ENCODE measurements around the gene RFWD3. TPM values are rescaled to one million over a fixed set of nuclear protein-coding genes. Genes with fewer than 3 reads are reported as not detected.
"Not testable (repeated sequence)": the region's sequence is repeated elsewhere in the genome, so short reads cannot be mapped to it uniquely, and the experiment has no call there.

The RFWD3 gene
- total RNA-seq, 4 donors from 2014 or later, result 22.6 to 31.1 (median 29.8) TPM

- no peak overlapping the region for H3K27ac ChIP-seq
- no peak for DNase-seq (ENCODE audit: low spot score in 2 of 2)
- H3K36me3 ChIP-seq, result peaks cover 60% of the 10 kb centered on the region
- TF ChIP-seq POLR2AphosphoS5 (IDR thresholded peaks at IDR 0.05) (no peak), CTCF (IDR thresholded peaks at IDR 0.05) (no peak), EP300 (IDR thresholded peaks at IDR 0.05) (no peak), POLR2A (IDR thresholded peaks at IDR 0.05) (no peak)
- no peak overlapping the region for H3K4me3 ChIP-seq
- 41% methylated on average over 2 of the region's 2 CpGs for WGBS
- H3K4me1 ChIP-seq, result no peaks in the 10 kb centered on the region
- no peaks in the 10 kb centered on the region for H3K9me3 ChIP-seq
- no peaks in the 10 kb centered on the region for H3K27me3 ChIP-seq
Measured at GRCh38 chr16:74679983-74680382, 13.3 kb upstream of the RFWD3 start.

DNA sequence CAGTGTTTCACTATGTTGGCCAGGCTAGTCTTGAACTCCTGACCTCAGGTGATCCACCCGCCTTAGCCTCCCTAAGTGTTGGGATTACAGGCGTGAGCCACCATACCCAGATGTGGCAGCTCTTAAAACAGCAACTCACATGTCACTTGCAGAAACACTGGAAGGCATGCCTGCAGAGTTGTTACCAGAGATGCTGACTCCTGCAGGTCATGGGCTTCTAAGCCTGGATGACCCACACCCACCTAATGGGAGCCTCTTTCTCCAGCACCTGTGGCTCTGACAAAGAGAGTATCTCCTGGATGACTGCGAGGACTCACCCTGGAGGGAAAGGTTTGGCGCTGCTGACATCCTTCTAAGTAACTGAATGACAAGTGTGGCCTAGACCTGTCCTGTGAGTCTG, 11.2 kb upstream of the RFWD3 start:
- H3K27ac ChIP-seq, result no peak overlapping the region
- DNase-seq (ENCODE audit: low spot score in 2 of 2), result no peak
- no peaks in the 10 kb centered on the region for H3K4me1 ChIP-seq
- no peaks in the 10 kb centered on the region for H3K27me3 ChIP-seq
- WGBS, result 95% methylated on average over 4 of the region's 4 CpGs
- peaks cover 67% of the 10 kb centered on the region for H3K36me3 ChIP-seq
- no peak overlapping the region for H3K4me3 ChIP-seq
- TF ChIP-seq POLR2AphosphoS5 (IDR thresholded peaks at IDR 0.05) (no peak), CTCF (IDR thresholded peaks at IDR 0.05) (no peak), EP300 (IDR thresholded peaks at IDR 0.05) (no peak), POLR2A (IDR thresholded peaks at IDR 0.05) (no peak)
- no peaks in the 10 kb centered on the region for H3K9me3 ChIP-seq

DNA sequence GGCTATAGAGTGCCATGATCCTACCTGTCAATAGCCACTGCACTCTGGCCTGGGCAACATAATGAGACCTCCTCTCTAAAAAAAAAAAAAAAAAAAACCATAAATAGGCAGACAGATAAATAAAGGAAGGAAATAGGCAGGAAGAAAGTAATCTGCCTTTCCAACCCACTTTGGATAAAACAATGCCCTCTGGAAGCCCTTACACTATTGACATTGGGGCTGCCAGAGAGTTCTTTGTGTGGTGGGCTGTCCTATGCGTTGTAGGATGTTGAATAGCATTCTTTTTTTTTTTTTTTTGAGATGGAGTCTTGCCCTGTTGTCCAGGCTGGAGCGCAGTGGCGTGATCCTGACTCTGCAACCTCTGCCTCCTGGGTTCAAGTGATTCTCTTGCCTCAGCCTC, 7.2 kb upstream of the RFWD3 start:
- no peak for DNase-seq (ENCODE audit: low spot score in 2 of 2)
- H3K4me1 ChIP-seq, result no peaks in the 10 kb centered on the region
- no peak overlapping the region for H3K4me3 ChIP-seq
- TF ChIP-seq EP300 (IDR thresholded peaks at IDR 0.05) (no peak), POLR2AphosphoS5 (IDR thresholded peaks at IDR 0.05) (no peak), POLR2A (IDR thresholded peaks at IDR 0.05) (no peak), CTCF (IDR thresholded peaks at IDR 0.05) (no peak)
- no peaks in the 10 kb centered on the region for H3K9me3 ChIP-seq
- no peak overlapping the region for H3K27ac ChIP-seq
- 92% methylated on average over 3 of the region's 3 CpGs for WGBS
- peaks cover 49% of the 10 kb centered on the region for H3K36me3 ChIP-seq
- no peaks in the 10 kb centered on the region for H3K27me3 ChIP-seq

DNA sequence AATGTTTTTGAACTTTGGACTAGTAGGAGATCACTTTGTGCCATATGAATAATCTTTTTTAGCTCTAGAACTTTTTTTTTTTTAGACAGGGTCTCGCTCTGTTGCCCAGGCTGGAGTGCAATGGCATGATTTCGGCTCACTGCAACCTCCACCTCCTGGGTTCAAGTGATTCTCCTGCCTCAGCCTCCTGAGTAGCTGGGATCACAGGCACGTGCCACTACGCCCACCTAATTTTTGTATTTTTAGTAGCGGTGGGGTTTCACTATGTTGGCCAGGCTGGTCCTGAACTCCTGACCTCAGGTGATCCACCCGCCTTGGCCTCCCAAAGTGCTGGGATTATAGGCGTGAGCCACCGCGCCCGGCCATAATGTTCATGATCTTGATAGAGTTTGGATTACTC, 2.2 kb upstream of the RFWD3 start:
- H3K4me3 ChIP-seq; H3K9me3 ChIP-seq; H3K27ac ChIP-seq; H3K27me3 ChIP-seq; DNase-seq (ENCODE audit: low spot score in 2 of 2): not testable (repeated sequence)
- H3K36me3 ChIP-seq, result peaks cover 23% of the 10 kb centered on the region
- H3K4me1 ChIP-seq, result peaks cover 16% of the 10 kb centered on the region
- WGBS, result 95% methylated on average over 10 of the region's 10 CpGs

DNA sequence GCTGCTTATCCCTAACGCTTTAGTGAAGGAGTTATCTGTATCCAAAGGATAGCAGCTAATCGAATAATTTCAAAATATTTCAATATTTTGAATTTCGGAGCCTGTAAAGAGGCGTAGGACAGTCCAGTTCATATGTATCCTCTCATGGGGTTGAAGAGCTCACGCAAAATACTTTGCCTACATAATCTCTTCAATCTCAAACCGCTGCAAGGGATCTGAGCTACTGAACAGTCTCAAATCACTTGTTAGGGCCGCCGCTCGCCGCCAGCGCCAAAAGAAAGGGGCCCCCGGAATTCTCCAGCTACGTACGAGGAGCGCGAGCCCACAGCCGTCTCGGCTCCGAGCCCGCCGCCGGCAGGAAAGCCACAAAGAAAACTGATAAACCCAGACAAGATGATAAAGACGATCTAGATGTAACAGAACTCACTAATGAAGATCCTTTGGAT, 601 bp upstream of the RFWD3 start:
- Histone ChIP-seq H3K27ac (no peak overlapping the region), H3K27me3 (no peaks in the 10 kb centered on the region), H3K4me3 (peak overlapping the region; percentile 84), H3K36me3 (peaks cover 23% of the 10 kb centered on the region), H3K9me3 (no peaks in the 10 kb centered on the region), H3K4me1 (peaks cover 16% of the 10 kb centered on the region)
- WGBS, result under 1% methylated on average over 23 of the region's 23 CpGs
- no peak for TF ChIP-seq EP300 (IDR thresholded peaks at IDR 0.05)
- no peak for TF ChIP-seq POLR2AphosphoS5 (IDR thresholded peaks at IDR 0.05)
- TF ChIP-seq CTCF (IDR thresholded peaks at IDR 0.05), result no peak
- TF ChIP-seq POLR2A (IDR thresholded peaks at IDR 0.05), result no peak
- DNase-seq (ENCODE audit: low spot score in 2 of 2), result no peak

GRCh38 chr16:74666010-74666421, 661 bp downstream of the RFWD3 start:
- no peak for DNase-seq (ENCODE audit: low spot score in 2 of 2)
- TF ChIP-seq EP300 (IDR thresholded peaks at IDR 0.05) (no peak), CTCF (IDR thresholded peaks at IDR 0.05) (no peak), POLR2AphosphoS5 (IDR thresholded peaks at IDR 0.05) (no peak), POLR2A (IDR thresholded peaks at IDR 0.05) (no peak)
- Histone ChIP-seq H3K9me3 (no peaks in the 10 kb centered on the region), H3K4me3 (peak overlapping the region; percentile 84), H3K27me3 (no peaks in the 10 kb centered on the region), H3K27ac (peak overlapping the region; percentile 76), H3K4me1 (peaks cover 22% of the 10 kb centered on the region), H3K36me3 (peaks cover 19% of the 10 kb centered on the region)
- WGBS, result 5% methylated on average over 8 of the region's 8 CpGs
